BLaER1 treated with 17β-estradiol and CSF1 and Interleukin-3, amounts not matched to agents 10 nM and 100 nM (cell line): ENCODE measurements around the gene DENND10.

Source experiments
- H3K27ac ChIP-seq, 11 experiments: shearing (Covaris generic); formaldehyde crosslinking; 2 replicates each; pipeline ENCODE4 v1.8.1; 2022
- H3K27me3 ChIP-seq, 11 experiments: shearing (Covaris generic); formaldehyde crosslinking; 2 replicates each; pipeline ENCODE4 v1.8.1; 2022
- H3K36me3 ChIP-seq, 11 experiments: shearing (Covaris generic); formaldehyde crosslinking; 2 replicates each; pipeline ENCODE4 v1.8.1; 2022
- H3K4me1 ChIP-seq, 10 experiments: shearing (Covaris generic); formaldehyde crosslinking; 2 replicates each; pipeline ENCODE4 v1.8.1; 2022
- H3K4me2 ChIP-seq, 11 experiments: shearing (Covaris generic); formaldehyde crosslinking; 2 replicates each; pipeline ENCODE4 v1.8.1; 2022
- H3K4me3 ChIP-seq, 10 experiments: shearing (Covaris generic); formaldehyde crosslinking; 2 replicates each; pipeline ENCODE4 v1.8.1; 2022
- H3K9ac ChIP-seq, 11 experiments: shearing (Covaris generic); formaldehyde crosslinking; 2 replicates each; pipeline ENCODE4 v1.8.1; 2022
- H3K9me3 ChIP-seq, 11 experiments: shearing (Covaris generic); formaldehyde crosslinking; replicated peaks in 1 of 11; 2 replicates each; pipeline ENCODE4 v1.8.1; 2022
- H4K20me1 ChIP-seq, 11 experiments: shearing (Covaris generic); formaldehyde crosslinking; 2 replicates each; pipeline ENCODE4 v1.8.1; 2022
- Cebpa-rat ChIP-seq, 11 experiments: shearing (Covaris generic); IDR thresholded peaks; 2 replicates each; pipeline ENCODE4 v1.8.1; 2022

Gene DENND10

DNA sequence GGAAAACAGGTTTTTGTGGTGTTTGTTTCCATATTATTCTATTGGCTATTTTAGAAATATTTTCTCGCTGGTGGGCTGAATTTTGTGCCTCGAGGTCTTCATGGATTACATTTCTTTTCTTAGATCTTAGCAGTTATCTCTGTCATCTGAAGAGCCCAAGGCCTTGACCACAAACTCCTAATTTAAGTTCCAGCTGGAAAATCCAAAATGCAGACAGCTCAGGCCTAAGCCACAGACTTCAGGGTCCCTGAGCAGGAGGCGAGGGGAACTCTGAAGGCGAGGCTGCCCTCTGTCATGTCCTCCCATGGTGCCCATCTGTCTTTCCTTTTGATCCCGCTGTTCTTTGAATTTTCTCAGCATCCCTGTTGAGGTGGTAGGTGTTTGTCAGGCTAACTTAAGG, 14.3 kb downstream of the DENND10 start:
- peaks cover 6 to 48% (median 29%) of the 10 kb centered on the region in 10 experiments; a peak in 18 of 20 replicates for H3K4me1 ChIP-seq
- no peak for TF ChIP-seq Cebpa-rat (IDR thresholded peaks at IDR 0.05)
- peaks cover 78 to 99% (median 90%) of the 10 kb centered on the region in 11 experiments for H3K36me3 ChIP-seq
- H3K9me3 ChIP-seq = no peaks in the 10 kb centered on the region
- no peak overlapping the region for H3K4me3 ChIP-seq
- H3K27ac ChIP-seq = peak overlapping the region in 1 of 11 experiments; percentile 11; a peak in 1 of 22 replicates
- H3K4me2 ChIP-seq = no peak overlapping the region
- no peak overlapping the region for H3K9ac ChIP-seq
- H3K27me3 ChIP-seq = no peaks in the 10 kb centered on the region
- no peaks in the 10 kb centered on the region for H4K20me1 ChIP-seq

GRCh38 chr10:119119400-119119799, 15.5 kb downstream of the DENND10 start:
- TF ChIP-seq Cebpa-rat (IDR thresholded peaks at IDR 0.05) = no peak
- H3K9ac ChIP-seq = no peak overlapping the region
- no peak overlapping the region for H3K4me3 ChIP-seq
- H3K27ac ChIP-seq = no peak overlapping the region
- H3K4me2 ChIP-seq = no peak overlapping the region; a peak in 1 of 22 replicates
- H3K36me3 ChIP-seq = peaks cover 78 to 99% (median 88%) of the 10 kb centered on the region in 11 experiments
- no peaks in the 10 kb centered on the region for H4K20me1 ChIP-seq
- H3K4me1 ChIP-seq = peaks cover 6 to 36% (median 17%) of the 10 kb centered on the region in 10 experiments; a peak in 17 of 20 replicates
- no peaks in the 10 kb centered on the region for H3K9me3 ChIP-seq
- H3K27me3 ChIP-seq = no peaks in the 10 kb centered on the region

- H3K27ac ChIP-seq = peak overlapping the region in 6 of 11 experiments; percentile 4 to 28 (median 26); a peak in 5 of 22 replicates
- H3K36me3 ChIP-seq = peaks cover 85 to 100% (median 91%) of the 10 kb centered on the region in 11 experiments
- no peak overlapping the region for H3K9ac ChIP-seq
- H3K27me3 ChIP-seq = no peaks in the 10 kb centered on the region
- H3K4me2 ChIP-seq = no peak overlapping the region; a peak in 1 of 22 replicates
- H3K4me1 ChIP-seq = peaks cover 6 to 26% (median 14%) of the 10 kb centered on the region in 10 experiments; a peak in 17 of 20 replicates
- 0 out of 22 replicates have a peak, but pooled peaks cover 0 to under 1% (median 0%) of the 10 kb centered on the region in 11 experiments for H3K9me3 ChIP-seq
- H4K20me1 ChIP-seq = no peaks in the 10 kb centered on the region
- no peak overlapping the region for H3K4me3 ChIP-seq
- TF ChIP-seq Cebpa-rat (IDR thresholded peaks at IDR 0.05) = no peak
Measured at GRCh38 chr10:119120413-119120867, 16.5 kb downstream of the DENND10 start.

GRCh38 chr10:119120875-119121274, 17.0 kb downstream of the DENND10 start:
- TF ChIP-seq Cebpa-rat (IDR thresholded peaks at IDR 0.05) = no peak
- no peaks in the 10 kb centered on the region for H3K27me3 ChIP-seq
- H4K20me1 ChIP-seq = no peaks in the 10 kb centered on the region
- H3K9me3 ChIP-seq = peaks cover 0 to 5% (median 0%) of the 10 kb centered on the region in 11 experiments; a peak in 1 of 22 replicates
- H3K4me1 ChIP-seq = peaks cover 3 to 22% (median 10%) of the 10 kb centered on the region in 10 experiments; a peak in 17 of 20 replicates
- H3K27ac ChIP-seq = peak overlapping the region in 6 of 11 experiments; percentile 4 to 28 (median 26); a peak in 5 of 22 replicates
- H3K4me2 ChIP-seq = no peak overlapping the region
- no peak overlapping the region for H3K9ac ChIP-seq
- peaks cover 90 to 100% (median 95%) of the 10 kb centered on the region in 11 experiments for H3K36me3 ChIP-seq
- H3K4me3 ChIP-seq = no peak overlapping the region

- no peak for TF ChIP-seq Cebpa-rat (IDR thresholded peaks at IDR 0.05)
- no peaks in the 10 kb centered on the region for H3K27me3 ChIP-seq
- peaks cover 0 to 7% (median 0%) of the 10 kb centered on the region in 11 experiments; a peak in 1 of 22 replicates for H3K9me3 ChIP-seq
- no peak overlapping the region for H3K4me3 ChIP-seq
- H3K36me3 ChIP-seq = peaks cover 93 to 100% (median 98%) of the 10 kb centered on the region in 11 experiments
- peaks cover 8 to 23% (median 16%) of the 10 kb centered on the region in 10 experiments for H3K4me1 ChIP-seq
- no peak overlapping the region for H3K4me2 ChIP-seq
- no peak overlapping the region for H3K27ac ChIP-seq
- no peaks in the 10 kb centered on the region for H4K20me1 ChIP-seq
- no peak overlapping the region for H3K9ac ChIP-seq
Measured at GRCh38 chr10:119125942-119126341, 22.0 kb downstream of the DENND10 start.

DNA sequence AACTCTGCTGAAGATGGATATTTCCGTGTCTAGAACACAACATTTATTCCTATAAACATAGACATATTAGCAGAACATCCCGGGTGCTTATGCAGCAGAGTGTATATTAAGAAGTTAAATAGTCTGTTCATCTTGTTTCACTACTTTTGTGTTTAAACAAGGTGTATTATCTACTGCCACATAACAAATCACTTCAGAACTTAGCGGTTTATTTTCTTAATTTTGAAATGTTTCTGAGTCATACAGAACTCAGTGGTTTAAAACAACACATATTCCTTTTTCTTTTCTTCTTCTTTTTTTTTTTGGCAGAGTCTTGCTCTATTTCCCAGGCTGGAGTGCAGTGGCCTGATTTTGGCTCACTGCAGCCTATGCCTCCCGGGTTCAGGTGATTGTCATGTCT, 25.8 kb downstream of the DENND10 start:
- Histone ChIP-seq H3K27me3 (no peaks in the 10 kb centered on the region), H3K36me3 (peaks cover 81 to 91% (median 85%) of the 10 kb centered on the region in 11 experiments), H3K4me1 (peaks cover 25 to 61% (median 49%) of the 10 kb centered on the region in 10 experiments), H4K20me1 (no peaks in the 10 kb centered on the region), H3K9me3 (peaks cover 0 to 7% (median 0%) of the 10 kb centered on the region in 11 experiments; a peak in 1 of 22 replicates), H3K9ac (peak overlapping the region in 1 of 11 experiments; percentile 72; a peak in 1 of 22 replicates), H3K27ac (peak overlapping the region in 9 of 11 experiments; percentile 81 to 95 (median 91); a peak in 17 of 22 replicates), H3K4me2 (peak overlapping the region in 7 of 11 experiments; percentile 63 to 90 (median 80); a peak in 10 of 22 replicates), H3K4me3 (no peak overlapping the region)
- no peak for TF ChIP-seq Cebpa-rat (IDR thresholded peaks at IDR 0.05)

- peak overlapping the region; percentile 1 to 81 (median 78); a peak in 21 of 22 replicates for H3K9ac ChIP-seq
- no peaks in the 10 kb centered on the region for H4K20me1 ChIP-seq
- TF ChIP-seq Cebpa-rat (IDR thresholded peaks at IDR 0.05) = peak in 9 of 11 experiments; percentile 44 to 84 (median 71); a peak in 15 of 22 replicates
- peaks cover 65 to 86% (median 77%) of the 10 kb centered on the region in 11 experiments for H3K36me3 ChIP-seq
- peak overlapping the region in 9 of 10 experiments; percentile 1 to 51 (median 39); a peak in 15 of 20 replicates for H3K4me3 ChIP-seq
- peak overlapping the region; percentile 57 to 90 (median 69) for H3K4me2 ChIP-seq
- H3K4me1 ChIP-seq = peaks cover 25 to 78% (median 65%) of the 10 kb centered on the region in 10 experiments
- H3K9me3 ChIP-seq = 0 out of 22 replicates have a peak, but pooled peaks cover 0 to 6% (median 0%) of the 10 kb centered on the region in 11 experiments
- H3K27ac ChIP-seq = peak overlapping the region in 10 of 11 experiments; percentile 55 to 95 (median 91); a peak in 21 of 22 replicates
- no peaks in the 10 kb centered on the region for H3K27me3 ChIP-seq
Measured at GRCh38 chr10:119131512-119132240, 27.8 kb downstream of the DENND10 start.

GRCh38 chr10:119132521-119133345, 28.8 kb downstream of the DENND10 start:
- no peaks in the 10 kb centered on the region for H4K20me1 ChIP-seq
- H3K4me2 ChIP-seq = peak overlapping the region; percentile 57 to 90 (median 69); a peak in 20 of 22 replicates
- peak overlapping the region in 10 of 11 experiments; percentile 55 to 95 (median 91); a peak in 19 of 22 replicates for H3K27ac ChIP-seq
- H3K9ac ChIP-seq = peak overlapping the region in 9 of 11 experiments; percentile 58 to 81 (median 79); a peak in 18 of 22 replicates
- 0 out of 22 replicates have a peak, but pooled peaks cover 0 to 6% (median 0%) of the 10 kb centered on the region in 11 experiments for H3K9me3 ChIP-seq
- TF ChIP-seq Cebpa-rat (IDR thresholded peaks at IDR 0.05) = no peak
- H3K36me3 ChIP-seq = peaks cover 55 to 76% (median 68%) of the 10 kb centered on the region in 11 experiments
- H3K4me3 ChIP-seq = no peak overlapping the region; a peak in 1 of 20 replicates
- no peaks in the 10 kb centered on the region for H3K27me3 ChIP-seq
- peaks cover 25 to 78% (median 65%) of the 10 kb centered on the region in 10 experiments for H3K4me1 ChIP-seq
